Liver (tissue), 9 donors: Measurements from ENCODE around the gene ARL3. TPM values are rescaled to one million over a fixed set of nuclear protein-coding genes. Genes with fewer than 3 reads are reported as not detected.

Source experiments
- DNase-seq: peaks from one replicate; pipeline ENCODE4 v3.0.0-alpha.2; 2017; ENCODE audit warnings: low spot score
- H3K27ac ChIP-seq, 2 donors: one replicate each; pipeline ENCODE4 v1.7.0; 2013; ENCODE audit warnings: inconsistent platforms in 2 of 2, low read length in 2 of 2, control low read depth in 1 of 2, low read depth in 1 of 2, mild to moderate bottlenecking in 1 of 2
- H3K27me3 ChIP-seq, 4 donors: one replicate each; pipeline versions ENCODE4 v1.6.1 to v1.7.0; 2013; ENCODE audit warnings: low read length in 3 of 4, inconsistent platforms in 1 of 4, mild to moderate bottlenecking in 1 of 4, moderate library complexity in 1 of 4; ENCODE audit not compliant: control insufficient read depth in 4 of 4, insufficient read depth in 4 of 4
- H3K36me3 ChIP-seq, 4 donors: one replicate each; pipeline versions ENCODE4 v1.6.1 to v1.7.0; 2013; ENCODE audit warnings: low read length in 3 of 4, mild to moderate bottlenecking in 3 of 4, low read depth in 1 of 4, moderate library complexity in 1 of 4; ENCODE audit not compliant: control insufficient read depth in 4 of 4, insufficient read depth in 3 of 4
- H3K4me1 ChIP-seq, 4 donors: one replicate each; pipeline versions ENCODE4 v1.6.1 to v1.7.0; 2013; ENCODE audit warnings: low read length in 3 of 4, mild to moderate bottlenecking in 3 of 4, moderate library complexity in 1 of 4; ENCODE audit not compliant: control insufficient read depth in 4 of 4, insufficient read depth in 4 of 4
- H3K4me3 ChIP-seq, 3 donors: one replicate each; pipeline versions ENCODE4 v1.6.1 to v1.7.0; 2013; ENCODE audit warnings: low read length in 3 of 3, control low read depth in 1 of 3, low read depth in 1 of 3, mild to moderate bottlenecking in 1 of 3
- H3K9ac ChIP-seq, 2 donors: one replicate each; pipeline ENCODE4 v1.7.0; 2013; ENCODE audit warnings: low read length in 2 of 2, mild to moderate bottlenecking in 2 of 2, moderate library complexity in 2 of 2, control low read depth in 1 of 2, low read depth in 1 of 2
- H3K9me3 ChIP-seq, 4 donors: one replicate each; pipeline versions ENCODE4 v1.6.1 to v1.7.0; 2013; ENCODE audit warnings: low read length in 3 of 4; ENCODE audit not compliant: control insufficient read depth in 4 of 4
- EGR1 ChIP-seq, 2 donors: IDR thresholded peaks; 2 replicates each; pipeline ENCODE4 v1.6.1; 2016 to 2018; ENCODE audit warnings: antibody characterized with exemption in 2 of 2, low read depth in 2 of 2
- FOXA1 ChIP-seq: IDR thresholded peaks from 2 replicates; pipeline ENCODE4 v1.6.1; 2016; ENCODE audit warnings: antibody characterized with exemption
- HNF4G ChIP-seq: IDR thresholded peaks from 2 replicates; pipeline ENCODE4 v1.6.1; 2016; ENCODE audit warnings: antibody characterized with exemption
- MAX ChIP-seq: IDR thresholded peaks from 2 replicates; pipeline ENCODE4 v1.6.1; 2016; ENCODE audit warnings: antibody characterized with exemption
- NR2F2 ChIP-seq: IDR thresholded peaks from 2 replicates; pipeline ENCODE4 v1.6.1; 2016; ENCODE audit warnings: antibody characterized with exemption
- RAD21 ChIP-seq, 2 donors: IDR thresholded peaks; 2 replicates each; pipeline ENCODE4 v1.6.1; 2016; ENCODE audit warnings: antibody characterized with exemption in 2 of 2, mild to moderate bottlenecking in 2 of 2
- SP1 ChIP-seq: IDR thresholded peaks from 2 replicates; pipeline ENCODE4 v1.6.1; 2018; ENCODE audit warnings: antibody characterized with exemption, mild to moderate bottlenecking
- TAF1 ChIP-seq: conservative IDR thresholded peaks from 2 replicates; pipeline ENCODE4 v1.6.1; 2016; ENCODE audit warnings: antibody characterized with exemption, mild to moderate bottlenecking
- ZBTB33 ChIP-seq: IDR thresholded peaks from 2 replicates; pipeline ENCODE4 v1.6.1; 2016; ENCODE audit warnings: antibody characterized with exemption
- WGBS: extraction: QIAGEN DNeasy Blood & Tissue Kit; methylation state at CpG from one replicate; pipeline ENCODE4 v1.1.7; 2013; 5-methylcytosine and 5-hydroxymethylcytosine counted together
- polyA plus RNA-seq, 2 donors: library from polyadenylated mRNA; stranded (reverse) in 1 of 2; unstranded in 1 of 2; fragments of 200-250 nt in 1 of 2; fragments of >200 nt in 1 of 2; fragmentation: Nextera tagmentation in 1 of 2; extraction: Ambion mirVana in 1 of 2; gene quantifications; one replicate each; pipeline versions ENCODE4 v1.2.1 to v1.2.3, GENCODE V29; 2013 to 2015
- total RNA-seq, 2 donors: library from RNA; depleted of rRNA; stranded (reverse); fragments of >200 nt; gene quantifications; one replicate each; pipeline ENCODE4 v1.2.3, GENCODE V29; 2014
- TF ChIP-seq, protein P1 (sequence below): fragments of 150-350 bp; IDR thresholded peaks from 2 replicates; pipeline ENCODE4 v1.5.1; 2017; ENCODE audit warnings: improper control_type of control experiment, low read depth, low read length; ENCODE audit not compliant: missing input control
- TF ChIP-seq, protein P2 (sequence below): IDR thresholded peaks from 2 replicates; pipeline ENCODE4 v1.6.1; 2016; ENCODE audit warnings: antibody characterized with exemption
- donor health status: healthy.
- donor health status: healthy.
- donor health status: healthy.
- donor health status: healthy.
- donor health status: healthy.

ARL3 gene
- total and polyA plus RNA-seq, 4 donors: 1.0 to 2.5 (median 2.3) TPM

- H3K4me1 ChIP-seq: no peaks in the 10 kb centered on the region
- no peak for TF ChIP-seq EGR1 (IDR thresholded peaks at IDR 0.05; ENCODE audit: low read depth in 2 of 2)
- TF ChIP-seq RAD21 (IDR thresholded peaks at IDR 0.05): no peak
- TF ChIP-seq MAX: no peak
- no peak for TF ChIP-seq ZBTB33
- TF ChIP-seq, protein P1, sequence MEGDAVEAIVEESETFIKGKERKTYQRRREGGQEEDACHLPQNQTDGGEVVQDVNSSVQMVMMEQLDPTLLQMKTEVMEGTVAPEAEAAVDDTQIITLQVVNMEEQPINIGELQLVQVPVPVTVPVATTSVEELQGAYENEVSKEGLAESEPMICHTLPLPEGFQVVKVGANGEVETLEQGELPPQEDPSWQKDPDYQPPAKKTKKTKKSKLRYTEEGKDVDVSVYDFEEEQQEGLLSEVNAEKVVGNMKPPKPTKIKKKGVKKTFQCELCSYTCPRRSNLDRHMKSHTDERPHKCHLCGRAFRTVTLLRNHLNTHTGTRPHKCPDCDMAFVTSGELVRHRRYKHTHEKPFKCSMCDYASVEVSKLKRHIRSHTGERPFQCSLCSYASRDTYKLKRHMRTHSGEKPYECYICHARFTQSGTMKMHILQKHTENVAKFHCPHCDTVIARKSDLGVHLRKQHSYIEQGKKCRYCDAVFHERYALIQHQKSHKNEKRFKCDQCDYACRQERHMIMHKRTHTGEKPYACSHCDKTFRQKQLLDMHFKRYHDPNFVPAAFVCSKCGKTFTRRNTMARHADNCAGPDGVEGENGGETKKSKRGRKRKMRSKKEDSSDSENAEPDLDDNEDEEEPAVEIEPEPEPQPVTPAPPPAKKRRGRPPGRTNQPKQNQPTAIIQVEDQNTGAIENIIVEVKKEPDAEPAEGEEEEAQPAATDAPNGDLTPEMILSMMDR: no peak
- TF ChIP-seq TAF1: no peak
- TF ChIP-seq FOXA1: no peak
- no peak for TF ChIP-seq HNF4G
- whole genome bisulfite sequencing: 91% methylated on average over 8 of the region's 8 CpGs
- H3K9ac ChIP-seq: no peak overlapping the region
- no peak for DNase-seq
- H3K27me3 ChIP-seq: no peaks in the 10 kb centered on the region
- no peak overlapping the region for H3K27ac ChIP-seq
- H3K4me3 ChIP-seq: no peak overlapping the region
- H3K36me3 ChIP-seq: peaks cover 0 to under 1% (median 0%) of the 10 kb centered on the region in 4 donors
- H3K9me3 ChIP-seq: no peaks in the 10 kb centered on the region
Observed at GRCh38 chr10:102691285-102692066, 22.7 kb downstream of the ARL3 start.

DNA sequence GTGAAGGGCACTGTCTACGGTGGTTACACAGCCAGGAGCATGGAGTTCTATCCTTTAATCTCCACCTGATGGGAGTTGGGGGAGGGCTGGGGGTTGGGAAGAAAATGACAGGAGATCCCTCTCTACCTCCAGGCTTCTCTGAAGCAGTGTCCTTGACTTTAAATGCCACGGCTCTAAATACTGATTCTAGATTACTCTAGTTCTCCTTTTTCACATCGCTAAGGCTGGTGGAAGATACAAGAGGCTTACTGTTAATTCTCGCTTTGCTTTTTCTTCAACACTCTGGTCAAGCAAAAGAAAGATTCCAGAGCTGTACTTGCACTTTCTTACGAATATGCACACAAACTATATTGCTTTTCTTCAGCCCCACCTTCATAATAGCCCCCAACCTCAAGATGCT, 30.5 kb downstream of the ARL3 start:
- DNase-seq: no peak
- no peak overlapping the region for H3K27ac ChIP-seq
- no peak overlapping the region for H3K4me3 ChIP-seq
- H3K9ac ChIP-seq: no peak overlapping the region
- no peaks in the 10 kb centered on the region for H3K9me3 ChIP-seq
- H3K27me3 ChIP-seq: no peaks in the 10 kb centered on the region
- no peaks in the 10 kb centered on the region for H3K36me3 ChIP-seq
- TF ChIP-seq, protein P1: no peak
- no peak for TF ChIP-seq SP1
- 96% methylated on average over 5 of the region's 5 CpGs for WGBS
- H3K4me1 ChIP-seq: no peaks in the 10 kb centered on the region

DNA sequence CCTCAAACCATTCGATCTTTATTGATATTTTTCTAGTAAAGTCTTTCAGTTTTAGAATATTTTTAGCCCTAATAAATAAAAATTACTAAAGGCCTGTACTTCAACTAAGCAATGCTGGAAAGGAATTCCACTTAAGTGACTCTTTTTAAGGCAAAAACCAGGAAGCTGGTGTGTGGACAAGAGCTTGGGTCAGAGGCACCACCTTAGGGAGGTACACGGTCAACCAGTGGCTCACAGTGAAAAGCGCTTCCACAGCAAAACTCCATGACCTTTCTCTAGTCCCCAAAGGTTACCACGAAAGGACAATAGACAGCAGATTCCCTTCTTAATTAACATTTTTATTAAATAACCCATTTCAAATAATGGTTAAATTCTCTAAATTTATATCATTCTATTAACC, 31.2 kb downstream of the ARL3 start:
- Histone ChIP-seq H3K27ac (no peak overlapping the region), H3K36me3 (no peaks in the 10 kb centered on the region), H3K4me3 (no peak overlapping the region), H3K4me1 (peaks cover 0 to under 1% (median 0%) of the 10 kb centered on the region in 4 donors), H3K27me3 (no peaks in the 10 kb centered on the region), H3K9ac (no peak overlapping the region), H3K9me3 (no peaks in the 10 kb centered on the region)
- 90% methylated on average over 4 of the region's 4 CpGs for WGBS
- DNase-seq: no peak
- TF ChIP-seq TAF1 (no peak), EGR1 (IDR thresholded peaks at IDR 0.05; ENCODE audit: low read depth in 2 of 2) (no peak), NR2F2 (no peak), FOXA1 (no peak), ZBTB33 (no peak)
- TF ChIP-seq, protein P2, sequence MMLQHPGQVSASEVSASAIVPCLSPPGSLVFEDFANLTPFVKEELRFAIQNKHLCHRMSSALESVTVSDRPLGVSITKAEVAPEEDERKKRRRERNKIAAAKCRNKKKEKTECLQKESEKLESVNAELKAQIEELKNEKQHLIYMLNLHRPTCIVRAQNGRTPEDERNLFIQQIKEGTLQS: no peak
- TF ChIP-seq, protein P1: no peak
